H1 (cell line): ENCODE measurements around the gene JUP. TPM values are rescaled to one million over a fixed set of nuclear protein-coding genes. Genes with fewer than 3 reads are reported as not detected.

ENCODE experiments used
- CTCF ChIA-PET: fragments of 300-600 bp; sonication (Branson Sonifier 250); formaldehyde crosslinking; loops from one replicate; lab custom pipeline; 2021; ENCODE audit not compliant: partially characterized antibody; lab: Charles Lee
- POLR2A ChIA-PET: fragments of 300-600 bp; sonication (Branson Sonifier 250); formaldehyde crosslinking; loops from one replicate; lab custom pipeline; 2021; ENCODE audit warnings: inconsistent platforms; ENCODE audit not compliant: partially characterized antibody; lab: Charles Lee
- DNase-seq, 2 experiments: peaks; one replicate each; pipeline versions ENCODE4 v3.0.0 to v3.0.0-alpha.2; 2010 to 2022; ENCODE audit warnings: low spot score in 2 of 2, low read depth in 1 of 2, mixed read lengths in 1 of 2
- FAIRE-seq: peaks from 2 replicates; lab custom pipeline; 2011; peaks lifted over from hg19 to GRCh38; lab: Jason Lieb, UNC
- H2AFZ ChIP-seq: 2 replicates; pipeline ENCODE4 v1.8.1; 2012; ENCODE audit warnings: low read length, inconsistent platforms
- H2AK5ac ChIP-seq: 2 replicates; pipeline ENCODE4 v1.6.1; 2013; ENCODE audit warnings: low read depth, low read length
- H2BK120ac ChIP-seq: replicated peaks from 2 replicates; pipeline ENCODE3; 2013; ENCODE audit warnings: low read depth, low read length, inconsistent platforms
- H2BK12ac ChIP-seq: 2 replicates; pipeline ENCODE4 v1.6.1; 2013; ENCODE audit warnings: low read depth, low read length
- H2BK15ac ChIP-seq: 2 replicates; pipeline ENCODE4 v1.6.1; 2013; ENCODE audit warnings: low read length
- H2BK20ac ChIP-seq: 2 replicates; pipeline ENCODE4 v1.6.1; 2013; ENCODE audit warnings: low read length
- H2BK5ac ChIP-seq: 2 replicates; pipeline ENCODE4 v1.6.1; 2013; ENCODE audit warnings: low read depth, low read length
- H3K14ac ChIP-seq: 2 replicates; pipeline ENCODE4 v1.6.1; 2013; ENCODE audit warnings: inconsistent platforms; ENCODE audit not compliant: insufficient read length
- H3K18ac ChIP-seq: 2 replicates; pipeline ENCODE4 v1.6.1; 2013; ENCODE audit warnings: low read length; ENCODE audit errors: extremely low read depth
- H3K23ac ChIP-seq: 2 replicates; pipeline ENCODE4 v1.6.1; 2013; ENCODE audit warnings: inconsistent platforms; ENCODE audit not compliant: insufficient read length
- H3K23me2 ChIP-seq: 2 replicates; pipeline ENCODE4 v1.6.1; 2013; ENCODE audit warnings: low read depth, low read length
- H3K27ac ChIP-seq: 2 replicates; pipeline ENCODE4 v1.6.1; 2011; ENCODE audit warnings: low read depth, low read length, inconsistent platforms
- H3K27me3 ChIP-seq, 4 experiments: replicated peaks in 1 of 4; 1 replicate in 1 of 4; 2 replicates in 3 of 4; pipeline versions ENCODE4 v1.6.1 to v1.8.1; 2011 to 2013; ENCODE audit warnings: low read length in 3 of 4, mild to moderate bottlenecking in 3 of 4, inconsistent platforms in 2 of 4, mixed read lengths in 2 of 4, moderate library complexity in 1 of 4; ENCODE audit not compliant: control insufficient read depth in 3 of 4, insufficient read depth in 3 of 4; ENCODE audit errors: extremely low read depth in 1 of 4
- H3K36me3 ChIP-seq, 4 experiments: 2 replicates each; pipeline versions ENCODE4 v1.6.1 to v1.8.1; 2011 to 2013; ENCODE audit warnings: mild to moderate bottlenecking in 4 of 4, low read length in 3 of 4, moderate library complexity in 2 of 4, control low read depth in 1 of 4, inconsistent platforms in 1 of 4; ENCODE audit not compliant: insufficient read depth in 4 of 4, control insufficient read depth in 2 of 4
- H3K4ac ChIP-seq: replicated peaks from 2 replicates; pipeline ENCODE3; 2013; ENCODE audit warnings: low read length, low read depth, mixed read lengths, inconsistent platforms; ENCODE audit not compliant: insufficient read length
- H3K4me1 ChIP-seq, 4 experiments: replicated peaks in 1 of 4; 1 replicate in 1 of 4; 2 replicates in 3 of 4; pipeline versions ENCODE4 v1.6.1 to v1.8.1; 2011 to 2013; ENCODE audit warnings: low read length in 3 of 4, inconsistent platforms in 2 of 4, mixed read lengths in 1 of 4; ENCODE audit not compliant: insufficient read depth in 4 of 4, control insufficient read depth in 3 of 4
- H3K4me2 ChIP-seq, 2 experiments: 2 replicates each; pipeline versions ENCODE4 v1.6.1 to v1.8.1; 2011 to 2013; ENCODE audit warnings: low read depth in 2 of 2, low read length in 2 of 2, control low read depth in 1 of 2, inconsistent platforms in 1 of 2, mild to moderate bottlenecking in 1 of 2; ENCODE audit not compliant: insufficient read depth in 1 of 2
- H3K4me3 ChIP-seq, 4 experiments: fragments of 200-600, 300-600 bp in 1 of 4; sonication (generic), shearing (Covaris generic), sonication (Bioruptor Twin) in 1 of 4; 2 replicates each; pipeline versions ENCODE4 v1.5.1 to v1.8.1; 2011 to 2016; ENCODE audit warnings: low read length in 4 of 4, low read depth in 3 of 4, control low read depth in 2 of 4, inconsistent platforms in 2 of 4, mild to moderate bottlenecking in 2 of 4, mixed read lengths in 1 of 4, moderate library complexity in 1 of 4; ENCODE audit not compliant: insufficient read depth in 2 of 4; ENCODE audit errors: extremely low read depth in 1 of 4
- H3K56ac ChIP-seq: replicated peaks from 2 replicates; pipeline ENCODE3; 2013; ENCODE audit warnings: low read depth, mild to moderate bottlenecking, mixed read lengths, low read length, inconsistent platforms; ENCODE audit not compliant: insufficient read length
- H3K79me1 ChIP-seq: 2 replicates; pipeline ENCODE4 v1.6.1; 2013; ENCODE audit warnings: low read depth, low read length, control low read depth
- H3K79me2 ChIP-seq, 2 experiments: 2 replicates each; pipeline versions ENCODE4 v1.6.1 to v1.8.1; 2012 to 2013; ENCODE audit warnings: low read length in 2 of 2, mild to moderate bottlenecking in 2 of 2, inconsistent platforms in 1 of 2; ENCODE audit not compliant: insufficient read depth in 2 of 2, control insufficient read depth in 1 of 2
- H3K9ac ChIP-seq, 4 experiments: replicated peaks in 1 of 4; 1 replicate in 1 of 4; 2 replicates in 3 of 4; pipeline versions ENCODE4 v1.6.1 to v1.8.1; 2011 to 2013; ENCODE audit warnings: low read depth in 3 of 4, low read length in 3 of 4, control low read depth in 2 of 4, mild to moderate bottlenecking in 2 of 4, moderate library complexity in 2 of 4, inconsistent platforms in 1 of 4; ENCODE audit errors: extremely low read depth in 1 of 4
- H3K9me3 ChIP-seq, 2 experiments: 2 replicates each; pipeline versions ENCODE4 v1.6.1 to v1.8.1; 2012 to 2013; ENCODE audit warnings: mild to moderate bottlenecking in 2 of 2, moderate library complexity in 2 of 2, control low read depth in 1 of 2, inconsistent platforms in 1 of 2, low read depth in 1 of 2, low read length in 1 of 2, mixed read lengths in 1 of 2; ENCODE audit not compliant: insufficient read depth in 2 of 2
- H4K20me1 ChIP-seq, 2 experiments: replicated peaks in 1 of 2; 2 replicates each; pipeline versions ENCODE3 to v1.8.1; 2011 to 2013; ENCODE audit warnings: inconsistent platforms in 2 of 2, low read length in 2 of 2, mild to moderate bottlenecking in 1 of 2; ENCODE audit not compliant: insufficient read depth in 2 of 2, control insufficient read depth in 1 of 2
- H4K5ac ChIP-seq: 2 replicates; pipeline ENCODE4 v1.6.1; 2013; ENCODE audit warnings: low read length, low read depth, mixed read lengths, inconsistent platforms; ENCODE audit not compliant: insufficient read length
- H4K8ac ChIP-seq: 2 replicates; pipeline ENCODE4 v1.8.0; 2013; ENCODE audit warnings: mild to moderate bottlenecking, moderate library complexity, low read length, inconsistent platforms; ENCODE audit not compliant: insufficient read depth; ENCODE audit errors: extremely low read depth
- H4K91ac ChIP-seq: replicated peaks from 2 replicates; pipeline ENCODE3; 2013; ENCODE audit warnings: low read length, mixed read lengths, inconsistent platforms; ENCODE audit not compliant: insufficient read length
- ATF3 ChIP-seq: IDR thresholded peaks from 2 replicates; pipeline ENCODE4 v1.6.1; 2011; ENCODE audit warnings: low read depth, mild to moderate bottlenecking, low read length; ENCODE audit not compliant: insufficient read depth
- CTCF ChIP-seq, 3 experiments: IDR thresholded peaks; 1 replicate in 2 of 3; 2 replicates in 1 of 3; pipeline versions ENCODE4 v1.5.1 to v1.6.1; 2011; ENCODE audit warnings: low read length in 3 of 3, mild to moderate bottlenecking in 3 of 3, inconsistent platforms in 2 of 3, low read depth in 1 of 3, moderate library complexity in 1 of 3; ENCODE audit not compliant: insufficient read depth in 1 of 3; ENCODE audit errors: control extremely low read depth in 1 of 3
- FOSL1 ChIP-seq: IDR thresholded peaks from 2 replicates; pipeline ENCODE4 v1.6.1; 2011; ENCODE audit warnings: mild to moderate bottlenecking, low read depth, low read length, moderate library complexity; ENCODE audit not compliant: insufficient read depth
- GABPA ChIP-seq: IDR thresholded peaks from 2 replicates; pipeline ENCODE4 v1.6.1; 2011; ENCODE audit warnings: mild to moderate bottlenecking, low read length, moderate library complexity, borderline replicate concordance; ENCODE audit not compliant: insufficient read depth
- JUN ChIP-seq: IDR thresholded peaks from 2 replicates; pipeline ENCODE4 v1.6.1; 2011; ENCODE audit warnings: low read depth, mild to moderate bottlenecking, improper control_type of control experiment, low read length
- KDM4A ChIP-seq: IDR thresholded peaks from one replicate; pipeline ENCODE4 v1.7.1; 2012; ENCODE audit warnings: low read depth, mild to moderate bottlenecking, moderate library complexity, low read length, inconsistent platforms; ENCODE audit not compliant: severe bottlenecking
- NANOG ChIP-seq: IDR thresholded peaks from 2 replicates; pipeline ENCODE4 v1.6.1; 2011; ENCODE audit warnings: low read length, low read depth, mild to moderate bottlenecking, inconsistent platforms; ENCODE audit not compliant: insufficient read depth, poor library complexity, severe bottlenecking
- RFX5 ChIP-seq: IDR thresholded peaks from 2 replicates; pipeline ENCODE4 v1.6.1; 2011; ENCODE audit warnings: low read depth, low read length, improper control_type of control experiment, borderline replicate concordance
- WGBS, 2 experiments: shearing (Covaris generic) in 1 of 2; methylation state at CpG; one replicate each; pipeline versions ENCODE4 v1.1.6 to v1.1.7; 2013 to 2015; ENCODE audit warnings: low lambda C conversion rate in 2 of 2, mixed read lengths in 2 of 2, inconsistent platforms in 1 of 2, low coverage in 1 of 2, missing lambda C conversion rate in 1 of 2; ENCODE audit not compliant: insufficient replicate concordance in 2 of 2, insufficient coverage in 1 of 2, insufficient read length in 1 of 2; ENCODE audit errors: extremely low coverage in 1 of 2, missing lambda C conversion rate in 1 of 2; 5-methylcytosine and 5-hydroxymethylcytosine counted together
- polyA plus RNA-seq, 7 experiments: library from polyadenylated mRNA; depleted of rRNA in 3 of 7; stranded (reverse) in 5 of 7; unstranded in 2 of 7; fragments of >200 nt in 5 of 7; fragments of 200-250 nt in 2 of 7; gene quantifications; 1 replicate in 5 of 7; 2 replicates in 1 of 7; 4 replicates in 1 of 7; pipeline versions ENCODE4 v1.2.1 to v1.2.3, GENCODE V29; 2011 to 2013; ENCODE audit warnings: missing spikeins in 2 of 7, mixed read lengths in 2 of 7
- total RNA-seq: library from RNA; stranded (reverse); fragmentation: NEBNext Ultra II Directional; extraction: Animal tissue kit (Norgen Biotek cat#: 25700); gene quantifications from 2 replicates; pipeline ENCODE4 v1.2.1, GENCODE V29; 2021

JUP gene
- total and polyA plus RNA-seq, 2 of the 8 experiments (the other 6 are each of a cell fraction or from before 2014, with no cell fraction given), result 62.8 to 102 TPM

GRCh38 chr17:41711669-41712400 lies 74.7 kb downstream of the JUP start, which contains the start of gene GAST:
Gene GAST, plus strand, starts transcription at chr17:41712331. Its CDS starts 3,106 bp downstream, at chr17:41715437.
- Histone ChIP-seq H4K8ac (no peak within 1 kb of the TSS; the same call in 1 of the 2 replicates), H3K23me2 (no peaks in the 10 kb centered on the region), H2BK15ac (no peak within 1 kb of the TSS), H3K14ac (no peak within 1 kb of the TSS), H4K91ac (no peak within 1 kb of the TSS), H4K20me1 (peaks cover 0 to 4% of the 10 kb centered on the region in 2 experiments), H3K23ac (no peak within 1 kb of the TSS), H3K9me3 (peaks cover 2 to 3% of the 10 kb centered on the region in 2 experiments; a peak in 2 of 4 replicates), H3K4me1 (no peaks in the 10 kb centered on the region), H2BK12ac (no peak within 1 kb of the TSS), H2BK20ac (no peak within 1 kb of the TSS), H3K18ac (no peak within 1 kb of the TSS), H3K4ac (no peak within 1 kb of the TSS), H2AK5ac (no peak within 1 kb of the TSS), H4K5ac (no peak within 1 kb of the TSS), H3K79me2 (no peaks in the 10 kb centered on the region), H2BK5ac (no peak within 1 kb of the TSS), H2AFZ (no peak within 1 kb of the TSS), H3K4me2 (no peak within 1 kb of the TSS), H3K27me3 (peaks cover 12 to 61% (median 51%) of the 10 kb centered on the region in 4 experiments), H3K36me3 (no peaks in the 10 kb centered on the region), H3K56ac (no peak within 1 kb of the TSS), H3K9ac (no peak within 1 kb of the TSS), H3K27ac (no peak within 1 kb of the TSS), H3K4me3 (no peak within 1 kb of the TSS), H3K79me1 (no peaks in the 10 kb centered on the region), H2BK120ac (no peak within 1 kb of the TSS)
- DNase-seq (no peak), FAIRE-seq (no peak)
- CTCF ChIA-PET, result interaction anchor here (0.6 to 1.9 kb wide), 5 partner anchors 9 to 1264 kb away, joined by 3 to 7 read pairs (median 4); no protein-coding TSS in a partner anchor
- POLR2A ChIA-PET, result interaction anchor here (0.6 to 22.1 kb wide), 4 partner anchors 12 to 724 kb away, joined by 3 to 378 read pairs (median 3); partner anchors contain the start of gene EIF1
- 85% methylated on average over 11 of the region's 12 CpGs; no CpG with 5 or more reads in 1 of the 2 experiments for WGBS, 2 experiments
- TF ChIP-seq JUN (no peak), CTCF (IDR thresholded peaks at IDR 0.05; ENCODE audit: control extremely low read depth in 1 of 3, insufficient read depth in 1 of 3, low read depth in 1 of 3, low read length in 3 of 3) (no peak), GABPA (no peak), KDM4A (no peak), ATF3 (no peak), RFX5 (no peak), FOSL1 (no peak), NANOG (no peak)
